ENCODE measurements around the gene DHX16. TPM values are rescaled to one million over a fixed set of nuclear protein-coding genes. Genes with fewer than 3 reads are reported as not detected.
A peak's percentile ranks its signal among the peaks of the same experiment; 100 is the strongest.

DHX16 gene
- total and polyA plus RNA-seq, 9 of the 15 experiments (the other 6 are each of a cell fraction or from before 2014, with no cell fraction given) = 14.6 to 66.1 (median 47.5) TPM

DNA sequence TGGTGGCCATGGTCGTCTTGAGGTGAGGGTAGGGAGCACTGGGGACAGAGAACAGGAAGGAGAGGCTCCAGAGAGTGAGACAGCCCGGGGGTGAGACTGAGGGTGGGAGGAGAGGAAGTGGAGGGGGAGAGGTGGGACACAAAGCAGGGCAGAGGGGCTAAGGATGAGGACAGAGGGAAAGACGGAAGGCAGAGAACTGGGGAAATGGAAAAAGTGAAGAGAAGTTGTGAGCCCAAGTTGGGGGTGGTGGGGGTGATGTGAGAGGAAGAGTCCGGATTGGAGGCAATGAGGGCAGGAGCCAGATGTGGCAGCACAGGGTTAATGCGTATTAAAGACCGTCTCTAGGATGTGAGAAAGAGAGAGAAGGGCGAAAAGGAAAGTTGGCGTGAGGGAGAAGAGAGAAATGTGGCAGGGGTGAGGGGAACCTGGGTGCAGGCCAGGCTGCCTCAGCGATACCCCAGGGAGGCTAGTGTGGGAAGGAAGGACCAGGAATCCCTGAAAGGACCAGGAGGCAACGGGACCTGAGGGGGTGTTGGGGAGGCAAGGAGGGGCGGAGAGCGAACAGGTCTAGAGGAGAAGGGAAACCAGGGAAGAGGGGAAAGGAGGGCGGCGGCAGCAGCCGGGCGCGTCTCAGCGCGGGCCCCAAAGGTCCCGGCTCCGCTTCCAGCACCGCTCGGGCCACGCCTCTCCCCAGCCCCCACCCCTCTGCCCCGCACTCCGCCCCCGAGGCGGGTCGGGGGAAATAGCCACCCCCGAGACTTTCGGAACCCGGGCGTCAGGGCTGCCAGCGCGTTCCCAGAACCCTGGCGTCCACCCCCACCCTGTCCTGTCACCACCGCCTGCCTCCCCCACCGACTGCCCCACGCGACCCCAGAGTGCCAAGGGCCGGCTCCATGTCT is 13.5 kb upstream of the DHX16 start, which contains the start of gene PPP1R18 (continued):
- TF ChIP-seq, protein P1, sequence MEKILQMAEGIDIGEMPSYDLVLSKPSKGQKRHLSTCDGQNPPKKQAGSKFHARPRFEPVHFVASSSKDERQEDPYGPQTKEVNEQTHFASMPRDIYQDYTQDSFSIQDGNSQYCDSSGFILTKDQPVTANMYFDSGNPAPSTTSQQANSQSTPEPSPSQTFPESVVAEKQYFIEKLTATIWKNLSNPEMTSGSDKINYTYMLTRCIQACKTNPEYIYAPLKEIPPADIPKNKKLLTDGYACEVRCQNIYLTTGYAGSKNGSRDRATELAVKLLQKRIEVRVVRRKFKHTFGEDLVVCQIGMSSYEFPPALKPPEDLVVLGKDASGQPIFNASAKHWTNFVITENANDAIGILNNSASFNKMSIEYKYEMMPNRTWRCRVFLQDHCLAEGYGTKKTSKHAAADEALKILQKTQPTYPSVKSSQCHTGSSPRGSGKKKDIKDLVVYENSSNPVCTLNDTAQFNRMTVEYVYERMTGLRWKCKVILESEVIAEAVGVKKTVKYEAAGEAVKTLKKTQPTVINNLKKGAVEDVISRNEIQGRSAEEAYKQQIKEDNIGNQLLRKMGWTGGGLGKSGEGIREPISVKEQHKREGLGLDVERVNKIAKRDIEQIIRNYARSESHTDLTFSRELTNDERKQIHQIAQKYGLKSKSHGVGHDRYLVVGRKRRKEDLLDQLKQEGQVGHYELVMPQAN (IDR thresholded peaks at IDR 0.05; ENCODE audit: borderline replicate concordance) = peak; percentile 78
- 0 out of 2 replicates have a peak, but pooled peaks have one; percentile 18 for TF ChIP-seq MYNN (IDR thresholded peaks at IDR 0.05)
- TF ChIP-seq MYNN (CRISPR knock-in tag; IDR thresholded peaks at IDR 0.05) = no peak
- TF ChIP-seq SRF (CRISPR knock-in tag; IDR thresholded peaks at IDR 0.05) = peak in 1 of 2 experiments; percentile 55; a peak in 1 of 4 replicates
- TF ChIP-seq FOXA1 (IDR thresholded peaks at IDR 0.05; ENCODE audit: borderline replicate concordance) = no peak
- TF ChIP-seq ZNF121 (CRISPR knock-in tag; conservative IDR thresholded peaks at IDR 0.05) = no peak
- peak in 1 of 2 experiments; percentile 61; a peak in 2 of 4 replicates for TF ChIP-seq MAZ (CRISPR knock-in tag; conservative IDR thresholded peaks at IDR 0.05 in 1 of 2, IDR thresholded peaks at IDR 0.05 in 1 of 2)
- TF ChIP-seq, protein P2, sequence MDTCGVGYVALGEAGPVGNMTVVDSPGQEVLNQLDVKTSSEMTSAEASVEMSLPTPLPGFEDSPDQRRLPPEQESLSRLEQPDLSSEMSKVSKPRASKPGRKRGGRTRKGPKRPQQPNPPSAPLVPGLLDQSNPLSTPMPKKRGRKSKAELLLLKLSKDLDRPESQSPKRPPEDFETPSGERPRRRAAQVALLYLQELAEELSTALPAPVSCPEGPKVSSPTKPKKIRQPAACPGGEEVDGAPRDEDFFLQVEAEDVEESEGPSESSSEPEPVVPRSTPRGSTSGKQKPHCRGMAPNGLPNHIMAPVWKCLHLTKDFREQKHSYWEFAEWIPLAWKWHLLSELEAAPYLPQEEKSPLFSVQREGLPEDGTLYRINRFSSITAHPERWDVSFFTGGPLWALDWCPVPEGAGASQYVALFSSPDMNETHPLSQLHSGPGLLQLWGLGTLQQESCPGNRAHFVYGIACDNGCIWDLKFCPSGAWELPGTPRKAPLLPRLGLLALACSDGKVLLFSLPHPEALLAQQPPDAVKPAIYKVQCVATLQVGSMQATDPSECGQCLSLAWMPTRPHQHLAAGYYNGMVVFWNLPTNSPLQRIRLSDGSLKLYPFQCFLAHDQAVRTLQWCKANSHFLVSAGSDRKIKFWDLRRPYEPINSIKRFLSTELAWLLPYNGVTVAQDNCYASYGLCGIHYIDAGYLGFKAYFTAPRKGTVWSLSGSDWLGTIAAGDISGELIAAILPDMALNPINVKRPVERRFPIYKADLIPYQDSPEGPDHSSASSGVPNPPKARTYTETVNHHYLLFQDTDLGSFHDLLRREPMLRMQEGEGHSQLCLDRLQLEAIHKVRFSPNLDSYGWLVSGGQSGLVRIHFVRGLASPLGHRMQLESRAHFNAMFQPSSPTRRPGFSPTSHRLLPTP (IDR thresholded peaks at IDR 0.05; ENCODE audit: borderline replicate concordance, extremely low read depth, insufficient read length) = no peak
- TF ChIP-seq MECOM (CRISPR knock-in tag; IDR thresholded peaks at IDR 0.05) = no peak
- peak; percentile 57 for TF ChIP-seq MTA1 (IDR thresholded peaks at IDR 0.05; ENCODE audit: borderline replicate concordance)
- TF ChIP-seq, protein P3, sequence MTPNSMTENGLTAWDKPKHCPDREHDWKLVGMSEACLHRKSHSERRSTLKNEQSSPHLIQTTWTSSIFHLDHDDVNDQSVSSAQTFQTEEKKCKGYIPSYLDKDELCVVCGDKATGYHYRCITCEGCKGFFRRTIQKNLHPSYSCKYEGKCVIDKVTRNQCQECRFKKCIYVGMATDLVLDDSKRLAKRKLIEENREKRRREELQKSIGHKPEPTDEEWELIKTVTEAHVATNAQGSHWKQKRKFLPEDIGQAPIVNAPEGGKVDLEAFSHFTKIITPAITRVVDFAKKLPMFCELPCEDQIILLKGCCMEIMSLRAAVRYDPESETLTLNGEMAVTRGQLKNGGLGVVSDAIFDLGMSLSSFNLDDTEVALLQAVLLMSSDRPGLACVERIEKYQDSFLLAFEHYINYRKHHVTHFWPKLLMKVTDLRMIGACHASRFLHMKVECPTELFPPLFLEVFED (CRISPR knock-in tag; conservative IDR thresholded peaks at IDR 0.05) = peak; percentile 82; the same call in 1 of the 2 replicates
- no peak for TF ChIP-seq SLC30A9 (CRISPR knock-in tag; IDR thresholded peaks at IDR 0.05)
- peak; percentile 69 for TF ChIP-seq EHMT2 (IDR thresholded peaks at IDR 0.05)
- no peak for TF ChIP-seq U2AF1 (optimal IDR thresholded peaks at IDR 0.05; ENCODE audit: low read depth, low read length)
- TF ChIP-seq, protein P4, sequence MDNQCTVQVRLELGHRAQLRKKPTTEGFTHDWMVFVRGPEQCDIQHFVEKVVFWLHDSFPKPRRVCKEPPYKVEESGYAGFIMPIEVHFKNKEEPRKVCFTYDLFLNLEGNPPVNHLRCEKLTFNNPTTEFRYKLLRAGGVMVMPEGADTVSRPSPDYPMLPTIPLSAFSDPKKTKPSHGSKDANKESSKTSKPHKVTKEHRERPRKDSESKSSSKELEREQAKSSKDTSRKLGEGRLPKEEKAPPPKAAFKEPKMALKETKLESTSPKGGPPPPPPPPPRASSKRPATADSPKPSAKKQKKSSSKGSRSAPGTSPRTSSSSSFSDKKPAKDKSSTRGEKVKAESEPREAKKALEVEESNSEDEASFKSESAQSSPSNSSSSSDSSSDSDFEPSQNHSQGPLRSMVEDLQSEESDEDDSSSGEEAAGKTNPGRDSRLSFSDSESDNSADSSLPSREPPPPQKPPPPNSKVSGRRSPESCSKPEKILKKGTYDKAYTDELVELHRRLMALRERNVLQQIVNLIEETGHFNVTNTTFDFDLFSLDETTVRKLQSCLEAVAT (IDR thresholded peaks at IDR 0.05) = peak; percentile 82 to 90
- peak; percentile 64 for TF ChIP-seq POLR2A (conservative IDR thresholded peaks at IDR 0.05)
- TF ChIP-seq PHB2 (IDR thresholded peaks at IDR 0.05; ENCODE audit: low read depth) = peak; percentile 75
- TF ChIP-seq TOE1 (IDR thresholded peaks at IDR 0.05; ENCODE audit: borderline replicate concordance) = peak; percentile 44; the same call in 1 of the 2 replicates
- no peak for TF ChIP-seq TOE1 (CRISPR knock-in tag; IDR thresholded peaks at IDR 0.05; ENCODE audit: borderline replicate concordance, low read depth)
- no peak for TF ChIP-seq TBL1XR1 (IDR thresholded peaks at IDR 0.05; ENCODE audit: low read length in 2 of 2)
- peak; percentile 12; the same call in 1 of the 2 replicates for TF ChIP-seq CBX1 (IDR thresholded peaks at IDR 0.05; ENCODE audit: low read depth)

Measured in K562 (cell line).